HL-60 (cell line): ENCODE data around the gene FHIT.

Experiments used
- SPI1 ChIP-seq: IDR thresholded peaks from 2 replicates; pipeline ENCODE4 v1.6.1; 2012; ENCODE audit warnings: low read depth, mild to moderate bottlenecking, borderline replicate concordance
- TF ChIP-seq, protein P1 (sequence below): IDR thresholded peaks from one replicate; pipeline ENCODE4 v1.5.1; 2011; ENCODE audit warnings: low read length, control low read depth, inconsistent platforms; ENCODE audit not compliant: insufficient read depth

DNA sequence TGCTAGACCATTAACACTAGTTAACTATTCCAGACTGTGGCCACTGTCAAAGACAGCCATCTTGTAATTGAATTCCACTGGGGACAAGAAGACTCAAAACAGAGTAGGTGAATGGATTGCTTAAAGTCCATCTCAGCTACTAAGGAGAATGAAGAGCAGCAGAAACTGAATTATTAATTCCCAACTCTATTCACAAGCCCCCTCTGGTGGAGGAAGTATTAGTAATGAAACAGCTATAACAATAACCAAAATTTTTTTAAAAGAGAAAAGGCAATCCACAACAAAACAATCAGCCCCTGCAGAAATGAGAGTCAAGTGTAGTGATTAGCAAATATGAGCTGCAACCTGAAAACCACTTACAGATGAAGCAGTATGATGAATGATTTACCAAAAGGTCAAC, 302.8 kb downstream of the FHIT start:
- TF ChIP-seq, protein P1, sequence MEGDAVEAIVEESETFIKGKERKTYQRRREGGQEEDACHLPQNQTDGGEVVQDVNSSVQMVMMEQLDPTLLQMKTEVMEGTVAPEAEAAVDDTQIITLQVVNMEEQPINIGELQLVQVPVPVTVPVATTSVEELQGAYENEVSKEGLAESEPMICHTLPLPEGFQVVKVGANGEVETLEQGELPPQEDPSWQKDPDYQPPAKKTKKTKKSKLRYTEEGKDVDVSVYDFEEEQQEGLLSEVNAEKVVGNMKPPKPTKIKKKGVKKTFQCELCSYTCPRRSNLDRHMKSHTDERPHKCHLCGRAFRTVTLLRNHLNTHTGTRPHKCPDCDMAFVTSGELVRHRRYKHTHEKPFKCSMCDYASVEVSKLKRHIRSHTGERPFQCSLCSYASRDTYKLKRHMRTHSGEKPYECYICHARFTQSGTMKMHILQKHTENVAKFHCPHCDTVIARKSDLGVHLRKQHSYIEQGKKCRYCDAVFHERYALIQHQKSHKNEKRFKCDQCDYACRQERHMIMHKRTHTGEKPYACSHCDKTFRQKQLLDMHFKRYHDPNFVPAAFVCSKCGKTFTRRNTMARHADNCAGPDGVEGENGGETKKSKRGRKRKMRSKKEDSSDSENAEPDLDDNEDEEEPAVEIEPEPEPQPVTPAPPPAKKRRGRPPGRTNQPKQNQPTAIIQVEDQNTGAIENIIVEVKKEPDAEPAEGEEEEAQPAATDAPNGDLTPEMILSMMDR = no peak
- TF ChIP-seq SPI1 = no peak
